ENCODE data around the gene HINFP.

The HINFP gene

DNA sequence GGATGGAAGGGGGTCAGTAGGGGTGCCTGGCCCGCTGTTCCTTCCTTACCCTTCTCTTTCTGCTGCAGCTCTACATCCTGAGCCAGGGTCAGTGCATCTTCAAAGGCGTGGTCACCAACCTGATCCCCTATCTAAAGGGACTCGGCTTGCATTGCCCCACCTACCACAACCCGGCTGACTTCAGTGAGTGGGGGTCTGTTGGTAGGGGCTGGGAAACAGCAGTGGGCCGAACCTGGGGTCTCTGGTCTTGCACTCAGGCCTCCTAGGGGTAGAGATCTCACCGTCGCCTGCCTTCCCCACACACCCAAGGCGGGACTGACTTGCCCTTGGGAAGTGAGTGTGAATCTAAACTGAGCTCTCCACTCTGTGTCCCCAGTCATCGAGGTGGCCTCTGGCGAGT is 35.1 kb downstream of the HINFP start:
- peaks cover 30 to 75% of the 10 kb centered on the region in 2 experiments for H3K27me3 ChIP-seq (ENCODE audit: control insufficient read depth in 1 of 2, insufficient read depth in 1 of 2, low read length in 2 of 2)

DNA sequence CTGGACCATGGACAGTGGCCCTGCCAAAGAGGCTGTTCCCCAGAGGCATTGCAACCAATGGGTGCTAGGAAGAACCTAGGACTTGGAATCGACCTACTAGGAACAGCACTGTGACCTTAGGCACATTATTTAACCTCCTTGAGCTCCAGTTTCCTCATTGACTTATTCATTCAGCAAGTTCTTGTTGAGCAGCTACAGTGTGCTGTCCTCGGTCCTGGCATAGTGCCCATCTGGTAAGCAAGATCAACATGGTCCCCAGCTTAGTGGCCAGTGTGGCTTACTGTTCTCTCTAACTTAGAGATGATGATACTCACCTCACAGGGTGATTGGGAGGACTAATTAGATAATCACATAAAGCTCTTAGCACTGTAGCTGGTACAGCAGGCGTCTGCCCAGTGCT is 35.7 kb downstream of the HINFP start:
- H4K8ac ChIP-seq (ENCODE audit: low read length) = no peak overlapping the region
- H3K18ac ChIP-seq (ENCODE audit: low read depth in 1 of 2, low read length in 2 of 2) = no peak overlapping the region
- H2BK5ac ChIP-seq (ENCODE audit: low read depth, low read length, poor library complexity, severe bottlenecking) = no peak overlapping the region
- no peak overlapping the region for H3K14ac ChIP-seq (ENCODE audit: low read length in 2 of 2)
- H3K4me1 ChIP-seq (ENCODE audit: control insufficient read depth, insufficient read depth, low read depth, low read length) = no peaks in the 10 kb centered on the region
- 86% methylated on average over 2 of the region's 3 CpGs for WGBS
- no peak overlapping the region for H3K27ac ChIP-seq (ENCODE audit: low read length, poor library complexity, severe bottlenecking)
- no peak overlapping the region for H3K9ac ChIP-seq (ENCODE audit: low read length)
- H3K4me3 ChIP-seq (ENCODE audit: insufficient read depth in 1 of 2, low read depth in 1 of 2, low read length in 2 of 2) = no peak overlapping the region
- no peak overlapping the region for H2BK15ac ChIP-seq (ENCODE audit: low read depth, poor library complexity, severe bottlenecking)
- no peak overlapping the region for H2BK120ac ChIP-seq (ENCODE audit: low read depth, low read length)
- H3K4me2 ChIP-seq (ENCODE audit: low read length, poor library complexity, severe bottlenecking) = no peak overlapping the region
- no peak overlapping the region for H2AFZ ChIP-seq (ENCODE audit: low read depth, low read length)
- no peak overlapping the region for H3K4ac ChIP-seq (ENCODE audit: low read depth in 1 of 2, low read length in 2 of 2)
- no peak overlapping the region for H2AK5ac ChIP-seq (ENCODE audit: low read length, severe bottlenecking)
- H3K23ac ChIP-seq (ENCODE audit: low read length in 2 of 2) = no peak overlapping the region
- H3K36me3 ChIP-seq (ENCODE audit: control insufficient read depth in 1 of 2, insufficient read depth in 2 of 2, low read depth in 1 of 2, low read length in 2 of 2) = no peaks in the 10 kb centered on the region
- H3K27me3 ChIP-seq (ENCODE audit: control insufficient read depth in 1 of 2, insufficient read depth in 1 of 2, low read length in 2 of 2) = peaks cover 36 to 73% of the 10 kb centered on the region in 2 experiments
- DNase-seq = no peak
- H3K79me1 ChIP-seq (replicated peaks; ENCODE audit: low read length, poor library complexity, severe bottlenecking) = no peaks in the 10 kb centered on the region
- no peaks in the 10 kb centered on the region for H3K9me3 ChIP-seq (ENCODE audit: control insufficient read depth, low read length)
- no peak overlapping the region for H4K91ac ChIP-seq (ENCODE audit: low read length)
- no peak overlapping the region for H2BK12ac ChIP-seq (ENCODE audit: low read length in 2 of 2)

More for the DNA sequence above, 35.1 kb downstream of the HINFP start:
- Histone ChIP-seq H2BK5ac (ENCODE audit: low read depth, low read length, poor library complexity, severe bottlenecking) (no peak overlapping the region), H2BK120ac (ENCODE audit: low read depth, low read length) (no peak overlapping the region), H3K23ac (ENCODE audit: low read length in 2 of 2) (no peak overlapping the region), H3K27ac (ENCODE audit: low read length, poor library complexity, severe bottlenecking) (no peak overlapping the region), H3K4me1 (ENCODE audit: control insufficient read depth, insufficient read depth, low read depth, low read length) (no peaks in the 10 kb centered on the region), H3K9me3 (ENCODE audit: control insufficient read depth, low read length) (no peaks in the 10 kb centered on the region), H3K9ac (ENCODE audit: low read length) (no peak overlapping the region), H3K18ac (ENCODE audit: low read depth in 1 of 2, low read length in 2 of 2) (no peak overlapping the region), H2AK5ac (ENCODE audit: low read length, severe bottlenecking) (no peak overlapping the region), H3K4me3 (ENCODE audit: insufficient read depth in 1 of 2, low read depth in 1 of 2, low read length in 2 of 2) (no peak overlapping the region), H4K8ac (ENCODE audit: low read length) (no peak overlapping the region), H3K4me2 (ENCODE audit: low read length, poor library complexity, severe bottlenecking) (no peak overlapping the region), H3K14ac (ENCODE audit: low read length in 2 of 2) (no peak overlapping the region), H2BK12ac (ENCODE audit: low read length in 2 of 2) (no peak overlapping the region), H3K4ac (ENCODE audit: low read depth in 1 of 2, low read length in 2 of 2) (no peak overlapping the region), H3K36me3 (ENCODE audit: control insufficient read depth in 1 of 2, insufficient read depth in 2 of 2, low read depth in 1 of 2, low read length in 2 of 2) (no peaks in the 10 kb centered on the region), H2AFZ (ENCODE audit: low read depth, low read length) (no peak overlapping the region), H2BK15ac (ENCODE audit: low read depth, poor library complexity, severe bottlenecking) (no peak overlapping the region), H3K79me1 (replicated peaks; ENCODE audit: low read length, poor library complexity, severe bottlenecking) (no peaks in the 10 kb centered on the region), H4K91ac (ENCODE audit: low read length) (no peak overlapping the region)
- WGBS = 88% methylated on average over 6 of the region's 10 CpGs
- no peak for DNase-seq

DNA sequence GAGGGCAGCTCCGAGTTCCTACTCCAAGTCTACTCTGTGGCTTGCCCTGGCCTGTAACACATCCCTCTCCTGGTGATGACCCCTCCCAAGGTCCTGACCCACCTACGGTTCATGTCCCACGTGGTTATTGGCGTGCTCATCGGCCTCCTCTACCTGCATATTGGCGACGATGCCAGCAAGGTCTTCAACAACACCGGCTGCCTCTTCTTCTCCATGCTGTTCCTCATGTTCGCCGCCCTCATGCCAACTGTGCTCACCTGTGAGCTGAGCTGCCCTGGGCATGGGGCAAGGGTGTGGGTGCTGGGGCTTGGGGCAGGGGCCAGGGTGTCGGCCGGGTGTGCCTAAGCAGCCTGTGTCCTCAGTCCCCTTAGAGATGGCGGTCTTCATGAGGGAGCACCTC is 37.1 kb downstream of the HINFP start:
- H3K9ac ChIP-seq (ENCODE audit: low read length) = no peak overlapping the region
- H4K8ac ChIP-seq (ENCODE audit: low read length) = no peak overlapping the region
- no peak overlapping the region for H2AK5ac ChIP-seq (ENCODE audit: low read length, severe bottlenecking)
- H3K4me2 ChIP-seq (ENCODE audit: low read length, poor library complexity, severe bottlenecking) = no peak overlapping the region
- no peak overlapping the region for H4K91ac ChIP-seq (ENCODE audit: low read length)
- H3K4ac ChIP-seq (ENCODE audit: low read depth in 1 of 2, low read length in 2 of 2) = no peak overlapping the region
- no peak overlapping the region for H2BK12ac ChIP-seq (ENCODE audit: low read length in 2 of 2)
- no peaks in the 10 kb centered on the region for H3K36me3 ChIP-seq (ENCODE audit: control insufficient read depth in 1 of 2, insufficient read depth in 2 of 2, low read depth in 1 of 2, low read length in 2 of 2)
- no peaks in the 10 kb centered on the region for H3K79me1 ChIP-seq (replicated peaks; ENCODE audit: low read length, poor library complexity, severe bottlenecking)
- H3K23ac ChIP-seq (ENCODE audit: low read length in 2 of 2) = no peak overlapping the region
- H2BK5ac ChIP-seq (ENCODE audit: low read depth, low read length, poor library complexity, severe bottlenecking) = no peak overlapping the region
- peak overlapping the region in 1 of 2 experiments; percentile 36 for H3K14ac ChIP-seq (ENCODE audit: low read length in 2 of 2)
- 89% methylated on average over 13 of the region's 13 CpGs for WGBS
- H3K9me3 ChIP-seq (ENCODE audit: control insufficient read depth, low read length) = no peaks in the 10 kb centered on the region
- H2BK15ac ChIP-seq (ENCODE audit: low read depth, poor library complexity, severe bottlenecking) = no peak overlapping the region
- no peak for DNase-seq
- peaks cover 38 to 65% of the 10 kb centered on the region in 2 experiments for H3K27me3 ChIP-seq (ENCODE audit: control insufficient read depth in 1 of 2, insufficient read depth in 1 of 2, low read length in 2 of 2)
- H3K4me3 ChIP-seq (ENCODE audit: insufficient read depth in 1 of 2, low read depth in 1 of 2, low read length in 2 of 2) = no peak overlapping the region
- no peak overlapping the region for H3K27ac ChIP-seq (ENCODE audit: low read length, poor library complexity, severe bottlenecking)
- H2BK120ac ChIP-seq (ENCODE audit: low read depth, low read length) = no peak overlapping the region
- H3K4me1 ChIP-seq (ENCODE audit: control insufficient read depth, insufficient read depth, low read depth, low read length) = no peaks in the 10 kb centered on the region
- H2AFZ ChIP-seq (ENCODE audit: low read depth, low read length) = no peak overlapping the region
- H3K18ac ChIP-seq (ENCODE audit: low read depth in 1 of 2, low read length in 2 of 2) = no peak overlapping the region

DNA sequence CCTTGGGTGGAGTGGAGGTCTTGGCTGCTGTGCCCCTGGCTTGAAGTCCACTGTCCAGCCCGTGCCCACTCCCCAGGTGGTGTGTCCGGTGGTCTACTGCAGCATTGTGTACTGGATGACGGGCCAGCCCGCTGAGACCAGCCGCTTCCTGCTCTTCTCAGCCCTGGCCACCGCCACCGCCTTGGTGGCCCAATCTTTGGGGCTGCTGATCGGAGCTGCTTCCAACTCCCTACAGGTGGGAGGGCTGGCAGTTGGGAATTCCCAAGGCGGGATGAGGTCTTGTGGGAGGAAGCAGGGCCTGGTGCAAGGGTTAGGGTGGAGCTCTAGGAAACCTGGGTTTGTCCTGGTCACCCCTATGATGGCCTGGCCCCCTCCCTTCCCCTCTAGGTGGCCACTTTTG is 38.8 kb downstream of the HINFP start:
- Histone ChIP-seq H3K9me3 (ENCODE audit: control insufficient read depth, low read length) (no peaks in the 10 kb centered on the region), H4K8ac (ENCODE audit: low read length) (no peak overlapping the region), H2BK120ac (ENCODE audit: low read depth, low read length) (no peak overlapping the region), H2BK12ac (ENCODE audit: low read length in 2 of 2) (no peak overlapping the region), H3K4ac (ENCODE audit: low read depth in 1 of 2, low read length in 2 of 2) (no peak overlapping the region), H3K4me3 (ENCODE audit: insufficient read depth in 1 of 2, low read depth in 1 of 2, low read length in 2 of 2) (no peak overlapping the region), H2BK5ac (ENCODE audit: low read depth, low read length, poor library complexity, severe bottlenecking) (no peak overlapping the region), H3K9ac (ENCODE audit: low read length) (no peak overlapping the region), H2BK15ac (ENCODE audit: low read depth, poor library complexity, severe bottlenecking) (no peak overlapping the region), H3K79me1 (replicated peaks; ENCODE audit: low read length, poor library complexity, severe bottlenecking) (no peaks in the 10 kb centered on the region), H3K4me2 (ENCODE audit: low read length, poor library complexity, severe bottlenecking) (no peak overlapping the region), H3K14ac (ENCODE audit: low read length in 2 of 2) (no peak overlapping the region), H3K27me3 (ENCODE audit: control insufficient read depth in 1 of 2, insufficient read depth in 1 of 2, low read length in 2 of 2) (peaks cover 24 to 49% of the 10 kb centered on the region in 2 experiments), H3K23ac (ENCODE audit: low read length in 2 of 2) (no peak overlapping the region), H3K36me3 (ENCODE audit: control insufficient read depth in 1 of 2, insufficient read depth in 2 of 2, low read depth in 1 of 2, low read length in 2 of 2) (no peaks in the 10 kb centered on the region), H3K4me1 (ENCODE audit: control insufficient read depth, insufficient read depth, low read depth, low read length) (no peaks in the 10 kb centered on the region), H2AFZ (ENCODE audit: low read depth, low read length) (no peak overlapping the region), H2AK5ac (ENCODE audit: low read length, severe bottlenecking) (no peak overlapping the region), H4K91ac (ENCODE audit: low read length) (no peak overlapping the region), H3K27ac (ENCODE audit: low read length, poor library complexity, severe bottlenecking) (no peak overlapping the region), H3K18ac (ENCODE audit: low read depth in 1 of 2, low read length in 2 of 2) (no peak overlapping the region)
- 83% methylated on average over 9 of the region's 9 CpGs for WGBS
- no peak for DNase-seq

All from mesenchymal stem cell (in vitro differentiated cells and primary cell).